ENCODE measurements around the gene SLC35B2. TPM values are rescaled to one million over a fixed set of nuclear protein-coding genes. Genes with fewer than 3 reads are reported as not detected.

The SLC35B2 gene
- total RNA-seq, 4 donors from 2014 or later = 10.7 to 35.2 (median 26.5) TPM

GRCh38 chr6:44253307-44254101 lies 3.8 kb downstream of the SLC35B2 start:
- Histone ChIP-seq H3K4me1 (peaks cover 4 to 48% (median 10%) of the 10 kb centered on the region in 4 donors), H3K36me3 (peaks cover 0 to 68% (median 0%) of the 10 kb centered on the region in 3 donors), H3K27me3 (no peaks in the 10 kb centered on the region), H3K27ac (no peak overlapping the region), H3K9me3 (no peaks in the 10 kb centered on the region), H3K4me3 (no peak overlapping the region)
- DNase-seq = peak in 2 of 3 donors; percentile 73 to 80
- TF ChIP-seq CTCF (IDR thresholded peaks at IDR 0.05) = peak; percentile 4 to 57 (median 48)
- TF ChIP-seq POLR2A (IDR thresholded peaks at IDR 0.05) = no peak

- Histone ChIP-seq H3K36me3 (peaks cover 0 to 65% (median 0%) of the 10 kb centered on the region in 3 donors), H3K9me3 (no peaks in the 10 kb centered on the region), H3K27me3 (no peaks in the 10 kb centered on the region), H3K4me3 (no peak overlapping the region), H3K27ac (no peak overlapping the region), H3K4me1 (peaks cover 4 to 43% (median 11%) of the 10 kb centered on the region in 4 donors)
- DNase-seq = no peak
- TF ChIP-seq POLR2A (IDR thresholded peaks at IDR 0.05) (no peak), CTCF (IDR thresholded peaks at IDR 0.05) (no peak)
Measured at GRCh38 chr6:44251576-44252524, 5.5 kb downstream of the SLC35B2 start.

GRCh38 chr6:44250718-44251123 lies 6.6 kb downstream of the SLC35B2 start:
- TF ChIP-seq POLR2A (IDR thresholded peaks at IDR 0.05) (no peak), CTCF (IDR thresholded peaks at IDR 0.05) (no peak)
- Histone ChIP-seq H3K9me3 (no peaks in the 10 kb centered on the region), H3K27me3 (no peaks in the 10 kb centered on the region), H3K4me3 (no peak overlapping the region), H3K4me1 (peaks cover 0 to 38% (median 9%) of the 10 kb centered on the region in 4 donors), H3K36me3 (peaks cover 0 to 65% (median 0%) of the 10 kb centered on the region in 3 donors), H3K27ac (no peak overlapping the region)
- DNase-seq = no peak

GRCh38 chr6:44250067-44250717 lies 7.1 kb downstream of the SLC35B2 start:
- no peaks in the 10 kb centered on the region for H3K27me3 ChIP-seq
- TF ChIP-seq POLR2A (IDR thresholded peaks at IDR 0.05) = no peak
- no peak for TF ChIP-seq CTCF (IDR thresholded peaks at IDR 0.05)
- H3K9me3 ChIP-seq = no peaks in the 10 kb centered on the region
- no peak overlapping the region for H3K4me3 ChIP-seq
- H3K27ac ChIP-seq = no peak overlapping the region
- peaks cover 0 to 41% (median 10%) of the 10 kb centered on the region in 4 donors for H3K4me1 ChIP-seq
- no peak for DNase-seq
- peaks cover 0 to 64% (median 0%) of the 10 kb centered on the region in 3 donors for H3K36me3 ChIP-seq

GRCh38 chr6:44249082-44249748 lies 8.1 kb downstream of the SLC35B2 start:
- Histone ChIP-seq H3K27me3 (no peaks in the 10 kb centered on the region), H3K4me1 (peaks cover 0 to 39% (median 10%) of the 10 kb centered on the region in 4 donors), H3K27ac (peak overlapping the region in 1 of 4 donors; percentile 92), H3K9me3 (no peaks in the 10 kb centered on the region), H3K36me3 (peaks cover 0 to 54% (median 0%) of the 10 kb centered on the region in 3 donors), H3K4me3 (no peak overlapping the region)
- no peak for TF ChIP-seq POLR2A (IDR thresholded peaks at IDR 0.05)
- TF ChIP-seq CTCF (IDR thresholded peaks at IDR 0.05) = no peak
- no peak for DNase-seq
